ENCODE data around the gene CIAPIN1.
"Not testable (repeated sequence)": the region's sequence is repeated elsewhere in the genome, so short reads cannot be mapped to it uniquely, and the experiment has no call there.

Gene CIAPIN1

GRCh38 chr16:57440551-57440950 is 6.6 kb downstream of the CIAPIN1 start:
- not testable (repeated sequence) for DNase-seq (ENCODE audit: low read depth in 2 of 2)

GRCh38 chr16:57439947-57440346 is 7.2 kb downstream of the CIAPIN1 start:
- DNase-seq (ENCODE audit: low read depth in 2 of 2) = not testable (repeated sequence)

GRCh38 chr16:57435838-57436237 is 11.3 kb downstream of the CIAPIN1 start:
- DNase-seq (ENCODE audit: low read depth in 2 of 2) = no peak

- DNase-seq (ENCODE audit: low read depth in 2 of 2) = no peak
Measured at GRCh38 chr16:57434003-57434402, 13.2 kb downstream of the CIAPIN1 start.

GRCh38 chr16:57432989-57433388 is 14.2 kb downstream of the CIAPIN1 start:
- DNase-seq (ENCODE audit: low read depth in 2 of 2) = no peak

GRCh38 chr16:57432505-57432904 is 14.7 kb downstream of the CIAPIN1 start:
- DNase-seq (ENCODE audit: low read depth in 2 of 2) = no peak

- no peak for DNase-seq (ENCODE audit: low read depth in 2 of 2)
Measured at GRCh38 chr16:57430955-57431354, 16.2 kb downstream of the CIAPIN1 start.

GRCh38 chr16:57427824-57428223 is 19.4 kb downstream of the CIAPIN1 start:
- no peak for DNase-seq (ENCODE audit: low read depth in 2 of 2)

- DNase-seq (ENCODE audit: low read depth in 2 of 2) = no peak
Measured at GRCh38 chr16:57427307-57427706, 19.9 kb downstream of the CIAPIN1 start.

GRCh38 chr16:57426356-57426755 is 20.8 kb downstream of the CIAPIN1 start:
- no peak for DNase-seq (ENCODE audit: low read depth in 2 of 2)

- DNase-seq (ENCODE audit: low read depth in 2 of 2) = no peak
Measured at GRCh38 chr16:57424583-57424982, 22.6 kb downstream of the CIAPIN1 start.

GRCh38 chr16:57423152-57423551 is 24.0 kb downstream of the CIAPIN1 start:
- no peak for DNase-seq (ENCODE audit: low read depth in 2 of 2)

GRCh38 chr16:57422026-57422944 is 24.9 kb downstream of the CIAPIN1 start:
- DNase-seq (ENCODE audit: low read depth in 2 of 2) = no peak

- DNase-seq (ENCODE audit: low read depth in 2 of 2) = no peak
Measured at GRCh38 chr16:57419506-57419905, 27.7 kb downstream of the CIAPIN1 start.

GRCh38 chr16:57416084-57416483 is 31.1 kb downstream of the CIAPIN1 start:
- no peak for DNase-seq (ENCODE audit: low read depth in 2 of 2)

GRCh38 chr16:57413733-57414132 is 33.5 kb downstream of the CIAPIN1 start:
- no peak for DNase-seq (ENCODE audit: low read depth in 2 of 2)

- DNase-seq (ENCODE audit: low read depth in 2 of 2) = no peak
Measured at GRCh38 chr16:57413301-57413730, 33.9 kb downstream of the CIAPIN1 start.

GRCh38 chr16:57412584-57412983 is 34.6 kb downstream of the CIAPIN1 start:
- no peak for DNase-seq (ENCODE audit: low read depth in 2 of 2)

GRCh38 chr16:57411362-57411976 is 35.7 kb downstream of the CIAPIN1 start:
- DNase-seq (ENCODE audit: low read depth in 2 of 2) = no peak

GRCh38 chr16:57409870-57410587 is 37.2 kb downstream of the CIAPIN1 start:
- no peak for DNase-seq (ENCODE audit: low read depth in 2 of 2)

GRCh38 chr16:57409065-57409464 is 38.1 kb downstream of the CIAPIN1 start:
- no peak for DNase-seq (ENCODE audit: low read depth in 2 of 2)

Data from stimulated activated CD8-positive, alpha-beta memory T cell treated with anti-CD3 and anti-CD28 coated beads, Interleukin-15, amount 100 ng/mL, for 48 hours (primary cell).